ENCODE data around the gene RALGAPB.
"Not testable (repeated sequence)": the region's sequence is repeated elsewhere in the genome, so short reads cannot be mapped to it uniquely, and the experiment has no call there.

RALGAPB gene

GRCh38 chr20:38589967-38590675 is 117.5 kb downstream of the RALGAPB start:
- no peak for DNase-seq

GRCh38 chr20:38590676-38591473 is 118.2 kb downstream of the RALGAPB start:
- no peak for DNase-seq

- no peak for DNase-seq
Measured at GRCh38 chr20:38591474-38592410, 119.1 kb downstream of the RALGAPB start.

GRCh38 chr20:38592411-38592790 is 119.8 kb downstream of the RALGAPB start:
- not testable (repeated sequence) for DNase-seq

- DNase-seq = not testable (repeated sequence)
Measured at GRCh38 chr20:38594281-38594680, 121.6 kb downstream of the RALGAPB start.

GRCh38 chr20:38595886-38596285 is 123.2 kb downstream of the RALGAPB start:
- DNase-seq = not testable (repeated sequence)

- DNase-seq = no peak
Measured at GRCh38 chr20:38599410-38599882, 126.8 kb downstream of the RALGAPB start.

- DNase-seq = no peak
Measured at GRCh38 chr20:38600057-38600456, 127.4 kb downstream of the RALGAPB start.

GRCh38 chr20:38601216-38602184 is 128.9 kb downstream of the RALGAPB start, which contains the start of gene ARHGAP40:
ARHGAP40 (plus strand) TSS chr20:38601809.
- no peak for DNase-seq

GRCh38 chr20:38602185-38602581 is 129.5 kb downstream of the RALGAPB start:
- DNase-seq = no peak

GRCh38 chr20:38603286-38603685 is 130.6 kb downstream of the RALGAPB start:
- no peak for DNase-seq

- DNase-seq = no peak
Measured at GRCh38 chr20:38604873-38605303, 132.2 kb downstream of the RALGAPB start.

- DNase-seq = no peak
Measured at GRCh38 chr20:38607351-38607750, 134.7 kb downstream of the RALGAPB start.

- no peak for DNase-seq
Measured at GRCh38 chr20:38608188-38608587, 135.5 kb downstream of the RALGAPB start.

- no peak for DNase-seq
Measured at GRCh38 chr20:38609815-38610214, 137.2 kb downstream of the RALGAPB start.

GRCh38 chr20:38610521-38610920 is 137.9 kb downstream of the RALGAPB start:
- no peak for DNase-seq

- DNase-seq = no peak
Measured at GRCh38 chr20:38612751-38613515, 140.3 kb downstream of the RALGAPB start.

- DNase-seq = no peak
Measured at GRCh38 chr20:38615283-38615682, 142.6 kb downstream of the RALGAPB start.

- DNase-seq = no peak
Measured at GRCh38 chr20:38616457-38616856, 143.8 kb downstream of the RALGAPB start.

GRCh38 chr20:38617011-38617829 is 144.6 kb downstream of the RALGAPB start:
- no peak for DNase-seq

All from NCI-H1930 (cell line).